Loucy (cell line): ENCODE data around the gene SLC46A3.

Experiments used
- H2AFZ ChIP-seq: fragments of 200-600 bp; sonication (generic); 2 replicates; pipeline ENCODE4 v1.6.0; 2016; ENCODE audit warnings: antibody characterized with exemption, mild to moderate bottlenecking, low read length, moderate library complexity
- H3F3A ChIP-seq: fragments of 200-600 bp; 2 replicates; pipeline ENCODE4 v1.6.0; 2016; ENCODE audit warnings: antibody characterized with exemption, low read depth, mild to moderate bottlenecking
- H3K27me3 ChIP-seq: fragments of 200-600 bp; sonication (generic); 2 replicates; pipeline ENCODE4 v1.6.1; 2014; ENCODE audit warnings: low read length, mild to moderate bottlenecking; ENCODE audit not compliant: insufficient read depth, poor library complexity, severe bottlenecking
- H3K36me3 ChIP-seq: fragments of 200-600 bp; sonication (generic); 2 replicates; pipeline ENCODE4 v1.6.1; 2016; ENCODE audit warnings: low read length; ENCODE audit not compliant: insufficient read depth
- H3K4me1 ChIP-seq: fragments of 200-600 bp; sonication (generic); 2 replicates; pipeline ENCODE4 v1.5.1; 2014; ENCODE audit warnings: low read length, mild to moderate bottlenecking; ENCODE audit not compliant: insufficient read depth, poor library complexity, severe bottlenecking
- H3K4me2 ChIP-seq: fragments of 200-600 bp; sonication (generic); 2 replicates; pipeline ENCODE4 v1.6.0; 2014; ENCODE audit warnings: antibody characterized with exemption, low read length, low read depth, mild to moderate bottlenecking; ENCODE audit not compliant: poor library complexity, severe bottlenecking
- H3K4me3 ChIP-seq: fragments of 200-600 bp; sonication (generic); 2 replicates; pipeline ENCODE4 v1.5.1; 2014; ENCODE audit warnings: low read length, mild to moderate bottlenecking, mixed read lengths; ENCODE audit not compliant: poor library complexity, severe bottlenecking
- H3K79me2 ChIP-seq: fragments of 200-600 bp; sonication (generic); 2 replicates; pipeline ENCODE4 v1.6.1; 2014; ENCODE audit warnings: low read length; ENCODE audit not compliant: insufficient read depth
- H3K9ac ChIP-seq: fragments of 200-600 bp; sonication (generic); 2 replicates; pipeline ENCODE4 v1.6.0; 2014; ENCODE audit warnings: mild to moderate bottlenecking, low read depth, low read length, moderate library complexity; ENCODE audit not compliant: poor library complexity, severe bottlenecking
- H3K9me2 ChIP-seq: fragments of 200-600 bp; sonication (generic); replicated peaks from 2 replicates; pipeline ENCODE4 v1.6.1; 2016; ENCODE audit warnings: low read depth, low read length, mixed read lengths
- H3K9me3 ChIP-seq: fragments of 200-600 bp; sonication (generic); 2 replicates; pipeline ENCODE4 v1.6.1; 2014; ENCODE audit warnings: mild to moderate bottlenecking, antibody characterized with exemption, low read length, low read depth; ENCODE audit not compliant: insufficient read depth
- H4K20me1 ChIP-seq: fragments of 200-600 bp; sonication (generic); 2 replicates; pipeline ENCODE4 v1.6.0; 2014; ENCODE audit warnings: antibody characterized with exemption, low read length, mild to moderate bottlenecking; ENCODE audit not compliant: insufficient read depth, poor library complexity, severe bottlenecking
- EZH2phosphoT487 ChIP-seq: fragments of 200-600 bp; IDR thresholded peaks from 2 replicates; pipeline ENCODE4 v1.6.1; 2018; ENCODE audit warnings: antibody characterized with exemption, mild to moderate bottlenecking, moderate library complexity, borderline replicate concordance
- TF ChIP-seq, protein P1 (sequence below): fragments of 200-600 bp; sonication (generic); conservative IDR thresholded peaks from 2 replicates; pipeline ENCODE4 v1.5.1; 2014; ENCODE audit warnings: mild to moderate bottlenecking, antibody characterized with exemption, low read length

The SLC46A3 gene

GRCh38 chr13:28658539-28658795, 60.3 kb downstream of the SLC46A3 start:
- Histone ChIP-seq H3K79me2 (peaks cover 76% of the 10 kb centered on the region), H3K9ac (peak overlapping the region; percentile 85), H3K4me2 (peak overlapping the region; percentile 98), H3K4me3 (peak overlapping the region; percentile 91), H3K4me1 (peaks cover 55% of the 10 kb centered on the region), H3K9me2 (no peaks in the 10 kb centered on the region), H3K9me3 (no peaks in the 10 kb centered on the region), H3K27me3 (no peaks in the 10 kb centered on the region), H3F3A (no peaks in the 10 kb centered on the region), H3K36me3 (peaks cover 1% of the 10 kb centered on the region; the same call in 1 of the 2 replicates), H2AFZ (peak overlapping the region; percentile 78), H4K20me1 (peaks cover 48% of the 10 kb centered on the region)
- TF ChIP-seq, protein P1, sequence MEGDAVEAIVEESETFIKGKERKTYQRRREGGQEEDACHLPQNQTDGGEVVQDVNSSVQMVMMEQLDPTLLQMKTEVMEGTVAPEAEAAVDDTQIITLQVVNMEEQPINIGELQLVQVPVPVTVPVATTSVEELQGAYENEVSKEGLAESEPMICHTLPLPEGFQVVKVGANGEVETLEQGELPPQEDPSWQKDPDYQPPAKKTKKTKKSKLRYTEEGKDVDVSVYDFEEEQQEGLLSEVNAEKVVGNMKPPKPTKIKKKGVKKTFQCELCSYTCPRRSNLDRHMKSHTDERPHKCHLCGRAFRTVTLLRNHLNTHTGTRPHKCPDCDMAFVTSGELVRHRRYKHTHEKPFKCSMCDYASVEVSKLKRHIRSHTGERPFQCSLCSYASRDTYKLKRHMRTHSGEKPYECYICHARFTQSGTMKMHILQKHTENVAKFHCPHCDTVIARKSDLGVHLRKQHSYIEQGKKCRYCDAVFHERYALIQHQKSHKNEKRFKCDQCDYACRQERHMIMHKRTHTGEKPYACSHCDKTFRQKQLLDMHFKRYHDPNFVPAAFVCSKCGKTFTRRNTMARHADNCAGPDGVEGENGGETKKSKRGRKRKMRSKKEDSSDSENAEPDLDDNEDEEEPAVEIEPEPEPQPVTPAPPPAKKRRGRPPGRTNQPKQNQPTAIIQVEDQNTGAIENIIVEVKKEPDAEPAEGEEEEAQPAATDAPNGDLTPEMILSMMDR, result no peak
- no peak for TF ChIP-seq EZH2phosphoT487

DNA sequence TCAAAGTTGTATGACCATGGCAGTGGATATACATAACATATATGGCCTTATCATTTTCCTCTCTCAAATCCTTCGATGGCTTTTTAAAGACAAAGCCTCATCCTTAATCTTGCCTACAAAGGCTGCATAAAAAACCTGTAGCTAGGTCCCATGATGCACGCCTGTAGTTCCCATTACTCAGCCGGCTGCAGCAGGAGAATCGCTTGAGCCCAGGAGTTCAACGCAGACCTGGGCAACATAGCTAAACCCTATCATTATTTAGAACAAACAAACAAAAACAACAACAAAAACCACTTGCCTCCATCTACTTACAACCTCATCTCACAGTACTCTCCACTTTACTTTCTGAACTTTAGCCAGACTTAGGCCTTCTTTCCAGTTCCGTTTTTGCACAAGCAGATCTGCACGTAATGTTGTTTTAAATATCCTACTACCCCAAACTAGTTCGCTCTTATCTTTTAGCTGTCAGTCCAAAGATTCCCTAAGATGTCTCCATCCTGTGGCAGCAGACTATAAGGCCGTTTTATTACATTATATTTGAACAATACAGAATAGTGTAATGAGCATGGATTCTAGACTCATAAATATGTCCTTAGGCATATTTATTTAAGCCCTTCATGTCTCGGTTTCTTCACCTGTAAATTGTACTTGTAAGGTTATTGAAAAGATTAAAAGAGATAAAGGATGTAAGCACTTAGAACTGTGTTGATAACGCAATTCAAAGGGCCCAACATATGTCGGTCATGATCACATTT, 60.8 kb downstream of the SLC46A3 start:
- H3K4me2 ChIP-seq, result peak overlapping the region; percentile 98
- H3F3A ChIP-seq, result no peaks in the 10 kb centered on the region
- peaks cover 71% of the 10 kb centered on the region for H3K79me2 ChIP-seq
- no peaks in the 10 kb centered on the region for H3K9me2 ChIP-seq
- H3K27me3 ChIP-seq, result no peaks in the 10 kb centered on the region
- peaks cover 46% of the 10 kb centered on the region for H4K20me1 ChIP-seq
- peak overlapping the region; percentile 78; the same call in 1 of the 2 replicates for H2AFZ ChIP-seq
- peak overlapping the region; percentile 91 for H3K4me3 ChIP-seq
- peaks cover 55% of the 10 kb centered on the region for H3K4me1 ChIP-seq
- no peaks in the 10 kb centered on the region for H3K36me3 ChIP-seq
- TF ChIP-seq, protein P1, result peak; percentile 38
- no peak for TF ChIP-seq EZH2phosphoT487
- peak overlapping the region; percentile 85 for H3K9ac ChIP-seq
- no peaks in the 10 kb centered on the region for H3K9me3 ChIP-seq

GRCh38 chr13:28655561-28655960, 63.2 kb downstream of the SLC46A3 start:
- Histone ChIP-seq H3K79me2 (peaks cover 47% of the 10 kb centered on the region), H3K36me3 (no peaks in the 10 kb centered on the region), H3K4me2 (peak overlapping the region; percentile 98), H3K9ac (no peak overlapping the region), H3K4me1 (peaks cover 40% of the 10 kb centered on the region), H4K20me1 (peaks cover 23% of the 10 kb centered on the region), H2AFZ (no peak overlapping the region), H3K9me2 (no peaks in the 10 kb centered on the region), H3K4me3 (no peak overlapping the region), H3K27me3 (no peaks in the 10 kb centered on the region), H3F3A (no peaks in the 10 kb centered on the region), H3K9me3 (no peaks in the 10 kb centered on the region)
- no peak for TF ChIP-seq EZH2phosphoT487
- TF ChIP-seq, protein P1, result no peak
